Muscle layer of colon (tissue), 2 donors: ENCODE measurements around the gene MARVELD1.
A peak's percentile ranks its signal among the peaks of the same experiment; 100 is the strongest.

Experiments used
- H3K27ac ChIP-seq: one replicate; pipeline ENCODE4 v1.7.0; 2013; ENCODE audit warnings: low read depth, mild to moderate bottlenecking, low read length, moderate library complexity
- H3K27me3 ChIP-seq, 2 donors: one replicate each; pipeline ENCODE4 v1.7.0; 2013; ENCODE audit warnings: low read length in 2 of 2, mild to moderate bottlenecking in 2 of 2; ENCODE audit not compliant: insufficient read depth in 2 of 2, control insufficient read depth in 1 of 2
- H3K36me3 ChIP-seq: one replicate; pipeline ENCODE4 v1.7.0; 2013; ENCODE audit warnings: mild to moderate bottlenecking, low read length; ENCODE audit not compliant: insufficient read depth
- H3K4me1 ChIP-seq: one replicate; pipeline ENCODE4 v1.7.0; 2013; ENCODE audit warnings: mild to moderate bottlenecking, low read length; ENCODE audit not compliant: insufficient read depth
- H3K4me3 ChIP-seq, 2 donors: one replicate each; pipeline ENCODE4 v1.7.0; 2013; ENCODE audit warnings: low read length in 2 of 2, low read depth in 1 of 2, mild to moderate bottlenecking in 1 of 2, moderate library complexity in 1 of 2
- H3K9ac ChIP-seq: one replicate; pipeline ENCODE4 v1.7.0; 2013; ENCODE audit warnings: low read length
- H3K9me3 ChIP-seq: one replicate; pipeline ENCODE4 v1.7.0; 2013; ENCODE audit warnings: mild to moderate bottlenecking, low read length
- donor health status: abdominal sarcoma.
- donor health status: Adenocarcinoma of cecum.

MARVELD1 gene

GRCh38 chr10:97701438-97702069 lies 12.0 kb upstream of the MARVELD1 start:
- H3K36me3 ChIP-seq: no peaks in the 10 kb centered on the region
- H3K27me3 ChIP-seq: no peaks in the 10 kb centered on the region
- H3K4me3 ChIP-seq: no peak overlapping the region
- no peak overlapping the region for H3K27ac ChIP-seq
- no peaks in the 10 kb centered on the region for H3K9me3 ChIP-seq
- H3K9ac ChIP-seq: no peak overlapping the region
- H3K4me1 ChIP-seq: peaks cover 4% of the 10 kb centered on the region

GRCh38 chr10:97703398-97704067 lies 10.0 kb upstream of the MARVELD1 start:
- H3K9ac ChIP-seq: no peak overlapping the region
- H3K36me3 ChIP-seq: no peaks in the 10 kb centered on the region
- H3K27ac ChIP-seq: no peak overlapping the region
- no peak overlapping the region for H3K4me3 ChIP-seq
- no peaks in the 10 kb centered on the region for H3K27me3 ChIP-seq
- peaks cover 15% of the 10 kb centered on the region for H3K4me1 ChIP-seq
- H3K9me3 ChIP-seq: no peaks in the 10 kb centered on the region

GRCh38 chr10:97704341-97704740 lies 9.2 kb upstream of the MARVELD1 start:
- Histone ChIP-seq H3K27ac (no peak overlapping the region), H3K9me3 (no peaks in the 10 kb centered on the region)

GRCh38 chr10:97705006-97705670 lies 8.4 kb upstream of the MARVELD1 start:
- Histone ChIP-seq H3K9me3 (no peaks in the 10 kb centered on the region), H3K4me1 (peaks cover 29% of the 10 kb centered on the region), H3K27me3 (no peaks in the 10 kb centered on the region), H3K9ac (no peak overlapping the region), H3K36me3 (no peaks in the 10 kb centered on the region), H3K27ac (no peak overlapping the region), H3K4me3 (no peak overlapping the region)

More at GRCh38 chr10:97704341-97704740, 9.2 kb upstream of the MARVELD1 start:
- no peaks in the 10 kb centered on the region for H3K27me3 ChIP-seq
- no peaks in the 10 kb centered on the region for H3K36me3 ChIP-seq
- H3K4me3 ChIP-seq: no peak overlapping the region
- H3K9ac ChIP-seq: no peak overlapping the region
- H3K4me1 ChIP-seq: peaks cover 23% of the 10 kb centered on the region

GRCh38 chr10:97707134-97707861 lies 6.2 kb upstream of the MARVELD1 start:
- Histone ChIP-seq H3K27me3 (no peaks in the 10 kb centered on the region), H3K9ac (peak overlapping the region; percentile 21)

GRCh38 chr10:97708167-97708566 lies 5.4 kb upstream of the MARVELD1 start:
- H3K9ac ChIP-seq: peak overlapping the region; percentile 21
- H3K4me1 ChIP-seq: peaks cover 31% of the 10 kb centered on the region
- H3K27me3 ChIP-seq: no peaks in the 10 kb centered on the region
- peak overlapping the region; percentile 40 for H3K27ac ChIP-seq
- H3K4me3 ChIP-seq: no peak overlapping the region
- no peaks in the 10 kb centered on the region for H3K9me3 ChIP-seq
- H3K36me3 ChIP-seq: no peaks in the 10 kb centered on the region

More at GRCh38 chr10:97707134-97707861, 6.2 kb upstream of the MARVELD1 start:
- H3K36me3 ChIP-seq: no peaks in the 10 kb centered on the region
- no peaks in the 10 kb centered on the region for H3K9me3 ChIP-seq
- no peak overlapping the region for H3K4me3 ChIP-seq
- H3K27ac ChIP-seq: no peak overlapping the region
- peaks cover 25% of the 10 kb centered on the region for H3K4me1 ChIP-seq

GRCh38 chr10:97708976-97709946 lies 4.3 kb upstream of the MARVELD1 start:
- H3K27me3 ChIP-seq: no peaks in the 10 kb centered on the region
- no peak overlapping the region for H3K9ac ChIP-seq
- peaks cover 32% of the 10 kb centered on the region for H3K4me1 ChIP-seq
- no peak overlapping the region for H3K4me3 ChIP-seq
- no peaks in the 10 kb centered on the region for H3K36me3 ChIP-seq
- peak overlapping the region; percentile 66 for H3K27ac ChIP-seq
- no peaks in the 10 kb centered on the region for H3K9me3 ChIP-seq

GRCh38 chr10:97711640-97712572 lies 1.6 kb upstream of the MARVELD1 start:
- H3K4me1 ChIP-seq: peaks cover 54% of the 10 kb centered on the region

GRCh38 chr10:97713826-97714400 lies 383 bp downstream of the MARVELD1 start:
- Histone ChIP-seq H3K27ac (peak overlapping the region; percentile 96), H3K9ac (peak overlapping the region; percentile 98), H3K4me3 (peak overlapping the region; percentile 81 to 94), H3K9me3 (no peaks in the 10 kb centered on the region), H3K27me3 (no peaks in the 10 kb centered on the region), H3K4me1 (peaks cover 60% of the 10 kb centered on the region), H3K36me3 (peaks cover 33% of the 10 kb centered on the region)

More at GRCh38 chr10:97711640-97712572, 1.6 kb upstream of the MARVELD1 start:
- Histone ChIP-seq H3K27me3 (no peaks in the 10 kb centered on the region), H3K9ac (no peak overlapping the region), H3K36me3 (peaks cover 13% of the 10 kb centered on the region), H3K27ac (peak overlapping the region; percentile 32), H3K9me3 (no peaks in the 10 kb centered on the region), H3K4me3 (no peak overlapping the region)
